Thoracic aorta endothelial cell (primary cell): ENCODE measurements around the gene TATDN2. TPM values are rescaled to one million over a fixed set of nuclear protein-coding genes. Genes with fewer than 3 reads are reported as not detected.

ENCODE experiments used
- small RNA-seq: library from RNA; depleted of rRNA; stranded (forward); fragments of <200 nt; gene quantifications from one replicate; pipeline ENCODE3, GENCODE V24; 2012
- total RNA-seq: library from RNA; depleted of rRNA; stranded (reverse); fragments of >200 nt; gene quantifications from 2 replicates; pipeline ENCODE4 v1.2.3, GENCODE V29; 2012

The TATDN2 gene, protein sequence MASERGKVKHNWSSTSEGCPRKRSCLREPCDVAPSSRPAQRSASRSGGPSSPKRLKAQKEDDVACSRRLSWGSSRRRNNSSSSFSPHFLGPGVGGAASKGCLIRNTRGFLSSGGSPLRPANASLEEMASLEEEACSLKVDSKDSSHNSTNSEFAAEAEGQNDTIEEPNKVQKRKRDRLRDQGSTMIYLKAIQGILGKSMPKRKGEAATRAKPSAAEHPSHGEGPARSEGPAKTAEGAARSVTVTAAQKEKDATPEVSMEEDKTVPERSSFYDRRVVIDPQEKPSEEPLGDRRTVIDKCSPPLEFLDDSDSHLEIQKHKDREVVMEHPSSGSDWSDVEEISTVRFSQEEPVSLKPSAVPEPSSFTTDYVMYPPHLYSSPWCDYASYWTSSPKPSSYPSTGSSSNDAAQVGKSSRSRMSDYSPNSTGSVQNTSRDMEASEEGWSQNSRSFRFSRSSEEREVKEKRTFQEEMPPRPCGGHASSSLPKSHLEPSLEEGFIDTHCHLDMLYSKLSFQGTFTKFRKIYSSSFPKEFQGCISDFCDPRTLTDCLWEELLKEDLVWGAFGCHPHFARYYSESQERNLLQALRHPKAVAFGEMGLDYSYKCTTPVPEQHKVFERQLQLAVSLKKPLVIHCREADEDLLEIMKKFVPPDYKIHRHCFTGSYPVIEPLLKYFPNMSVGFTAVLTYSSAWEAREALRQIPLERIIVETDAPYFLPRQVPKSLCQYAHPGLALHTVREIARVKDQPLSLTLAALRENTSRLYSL
- total RNA-seq = 23.0 and 23.9 TPM in 2 replicates

DNA sequence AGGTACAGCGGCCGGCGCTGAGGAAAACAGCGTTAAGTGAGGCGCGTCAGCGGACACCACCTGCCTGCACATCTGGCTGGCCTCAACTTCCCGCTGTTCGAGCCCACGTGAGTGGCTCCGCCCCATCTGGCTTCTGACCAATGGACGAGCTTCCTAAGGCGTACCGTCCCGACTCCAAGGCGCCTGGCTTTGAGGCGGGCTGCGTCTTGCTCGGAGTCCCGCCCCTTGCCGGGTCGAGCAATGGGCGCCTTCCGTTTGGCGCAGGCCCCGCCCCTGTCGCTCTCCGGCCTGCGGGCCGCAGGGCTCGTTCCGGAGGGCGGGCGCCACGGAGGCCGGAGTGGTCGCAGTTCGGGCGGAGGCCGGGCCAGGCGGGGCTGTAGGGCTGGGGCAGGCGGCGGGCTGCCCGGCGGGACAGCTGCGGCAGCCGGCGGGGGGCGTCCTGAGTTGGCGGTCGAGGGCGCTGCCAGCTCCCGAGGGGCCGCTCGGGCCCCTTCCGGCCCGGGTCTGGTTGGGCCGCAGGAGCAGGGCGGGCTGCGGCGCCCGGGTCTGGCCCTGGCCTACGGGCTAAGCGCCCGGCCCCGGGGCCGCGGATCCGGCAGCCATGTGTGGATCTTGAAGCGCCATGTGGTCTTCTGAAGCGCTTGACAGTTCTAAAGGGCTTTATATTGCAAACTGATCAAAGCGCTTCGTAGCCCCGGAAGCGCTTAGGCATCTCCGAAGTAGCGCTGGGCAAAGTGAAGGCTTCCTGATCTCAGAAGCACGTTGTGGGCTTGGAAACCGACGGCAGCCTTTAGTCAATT, at the start of gene TATDN2:
Gene TATDN2, plus strand, starts transcription at position 276 of the 800 bp plus-strand sequence. CDS start 742 bp downstream, outside the sequence.

GRCh38 chr3:10292505-10293419, 44.5 kb downstream of the TATDN2 start, which contains the start of gene GHRL:
Gene GHRL (minus strand): TSS chr3:10292947. CDS start chr3:10290180, 2,767 bp downstream.

Small RNA genes within 50 kb of the gene (small RNA-seq; reads per million reads assigned to genes)
- gene MIR378B = 1.5 reads per million, percentile 38 among the genes with 10 or more reads in this experiment
- not detected for gene RF02126

Other genes with a start within 250 kb of the TATDN2 start
- gene FANCD2, start 222.0 kb upstream of the TATDN2 start, total RNA-seq = 38.4 and 52.9 TPM in 2 replicates
- gene FANCD2OS, start 140.2 kb upstream of the TATDN2 start, total RNA-seq = not detected in 2 replicates
- gene BRK1, start 132.8 kb upstream of the TATDN2 start, total RNA-seq = 108 and 110 TPM in 2 replicates
- 47.2 and 53.1 TPM in 2 replicates for gene VHL, start 106.7 kb upstream of the TATDN2 start, total RNA-seq
- gene IRAK2, start 83.5 kb upstream of the TATDN2 start, total RNA-seq = 22.1 and 24.8 TPM in 2 replicates
- gene GHRL, start 44.5 kb downstream of the TATDN2 start, total RNA-seq = not detected in 2 replicates
- gene SEC13, start 72.7 kb downstream of the TATDN2 start, total RNA-seq = 221 and 227 TPM in 2 replicates